Measurements from ENCODE around the gene ERVK3-1. TPM values are rescaled to one million over a fixed set of nuclear protein-coding genes. Genes with fewer than 3 reads are reported as not detected.

ERVK3-1 gene
- total and polyA plus RNA-seq, 2 of the 8 experiments (the other 6 are each of a cell fraction or from before 2014, with no cell fraction given): 29.9 to 31.5 TPM

DNA sequence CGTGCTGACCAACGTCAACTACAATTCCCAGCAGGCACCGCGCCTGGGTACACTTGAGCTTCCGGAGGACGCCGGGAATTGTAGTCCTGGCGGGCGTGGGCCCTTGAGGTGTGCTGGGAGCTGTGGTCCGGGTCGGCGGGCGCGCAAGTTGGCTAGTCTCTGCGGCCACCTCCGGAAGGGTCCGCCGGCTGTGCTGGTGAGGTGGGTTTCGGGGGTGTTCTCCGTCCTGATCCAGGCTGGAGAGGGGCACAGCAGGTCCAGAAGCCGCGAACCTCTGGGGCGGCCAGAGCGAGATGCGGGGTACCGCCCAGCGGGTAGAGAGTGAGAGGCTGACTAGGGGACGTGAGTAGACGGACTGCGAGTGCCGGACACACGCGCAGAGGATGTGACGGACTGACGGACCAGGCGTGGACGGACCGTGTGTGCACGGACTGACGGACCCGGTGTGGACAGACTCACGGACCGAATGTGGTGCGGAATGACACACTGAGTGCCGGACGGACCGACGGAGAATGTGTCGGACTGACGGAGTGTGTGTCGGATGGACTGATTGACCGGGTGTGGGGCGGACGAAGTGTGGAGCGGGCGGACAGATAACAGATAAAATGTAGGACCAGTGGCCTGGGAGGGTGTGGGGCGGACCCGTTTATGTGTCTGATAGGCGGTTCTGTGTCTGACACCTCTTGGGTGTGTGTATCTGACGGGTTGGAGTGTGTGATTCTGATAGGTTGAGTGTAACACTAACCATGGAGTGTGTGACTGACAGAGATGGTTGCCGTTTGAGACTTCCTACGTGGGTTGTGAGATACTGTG is 21.9 kb downstream of the ERVK3-1 start, which contains the start of gene ZSCAN22 (continued):
- TF ChIP-seq SRF (IDR thresholded peaks at IDR 0.05; ENCODE audit: low read depth, low read length) (peak; percentile 24; the same call in 1 of the 2 replicates), TEAD4 (IDR thresholded peaks at IDR 0.05; ENCODE audit: low read depth, low read length) (peak; percentile 6; the same call in 1 of the 2 replicates), ASH2L (IDR thresholded peaks at IDR 0.05; ENCODE audit: low read length) (peak; percentile 83), CTBP2 (IDR thresholded peaks at IDR 0.05; ENCODE audit: borderline replicate concordance, insufficient read depth, insufficient read length, low read length) (peak; percentile 37), RBBP5 (IDR thresholded peaks at IDR 0.05; ENCODE audit: borderline replicate concordance, low read depth, low read length) (peak; percentile 59), PHF8 (conservative IDR thresholded peaks at IDR 0.05; ENCODE audit: low read depth, low read length) (peak; percentile 87), SAP30 (IDR thresholded peaks at IDR 0.05; ENCODE audit: insufficient read depth, insufficient replicate concordance, low read length) (peak; percentile 96), TBP (IDR thresholded peaks at IDR 0.05; ENCODE audit: low read depth, low read length) (peak; percentile 61), NANOG (IDR thresholded peaks at IDR 0.05; ENCODE audit: insufficient read depth, low read depth, low read length, poor library complexity, severe bottlenecking) (peak; percentile 17), YY1 (IDR thresholded peaks at IDR 0.05; ENCODE audit: low read depth, low read length) (peak; percentile 68; the same call in 1 of the 2 replicates), EP300 (IDR thresholded peaks at IDR 0.05; ENCODE audit: borderline replicate concordance in 1 of 2, low read depth in 2 of 2, low read length in 2 of 2) (no peak), BACH1 (IDR thresholded peaks at IDR 0.05; ENCODE audit: low read length) (peak; percentile 46; the same call in 1 of the 2 replicates), HDAC6 (IDR thresholded peaks at IDR 0.05; ENCODE audit: low read depth, low read length) (no peak), MAFK (IDR thresholded peaks at IDR 0.05; ENCODE audit: low read depth, low read length) (no peak), EGR1 (IDR thresholded peaks at IDR 0.05; ENCODE audit: borderline replicate concordance, low read depth, low read length) (no peak), RNF2 (IDR thresholded peaks at IDR 0.05; ENCODE audit: borderline replicate concordance, low read depth, low read length, missing control alignments, poor library complexity, severe bottlenecking) (no peak), JUND (IDR thresholded peaks at IDR 0.05; ENCODE audit: low read length) (no peak), SP4 (IDR thresholded peaks at IDR 0.05; ENCODE audit: low read length) (0 out of 2 replicates have a peak, but pooled peaks have one; percentile 34), KDM4A (IDR thresholded peaks at IDR 0.05; ENCODE audit: low read depth, low read length, severe bottlenecking) (peak; percentile 97), CEBPB (IDR thresholded peaks at IDR 0.05; ENCODE audit: low read depth, low read length) (no peak)
- TF ChIP-seq, protein P1, sequence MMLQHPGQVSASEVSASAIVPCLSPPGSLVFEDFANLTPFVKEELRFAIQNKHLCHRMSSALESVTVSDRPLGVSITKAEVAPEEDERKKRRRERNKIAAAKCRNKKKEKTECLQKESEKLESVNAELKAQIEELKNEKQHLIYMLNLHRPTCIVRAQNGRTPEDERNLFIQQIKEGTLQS (IDR thresholded peaks at IDR 0.05; ENCODE audit: insufficient read depth, low read depth, low read length): peak; percentile 48; the same call in 1 of the 2 replicates
- TF ChIP-seq, protein P2, sequence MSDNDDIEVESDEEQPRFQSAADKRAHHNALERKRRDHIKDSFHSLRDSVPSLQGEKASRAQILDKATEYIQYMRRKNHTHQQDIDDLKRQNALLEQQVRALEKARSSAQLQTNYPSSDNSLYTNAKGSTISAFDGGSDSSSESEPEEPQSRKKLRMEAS (IDR thresholded peaks at IDR 0.05): peak; percentile 88; the same call in 1 of the 2 replicates
